ENCODE measurements around the gene CALCR.

CALCR gene

DNA sequence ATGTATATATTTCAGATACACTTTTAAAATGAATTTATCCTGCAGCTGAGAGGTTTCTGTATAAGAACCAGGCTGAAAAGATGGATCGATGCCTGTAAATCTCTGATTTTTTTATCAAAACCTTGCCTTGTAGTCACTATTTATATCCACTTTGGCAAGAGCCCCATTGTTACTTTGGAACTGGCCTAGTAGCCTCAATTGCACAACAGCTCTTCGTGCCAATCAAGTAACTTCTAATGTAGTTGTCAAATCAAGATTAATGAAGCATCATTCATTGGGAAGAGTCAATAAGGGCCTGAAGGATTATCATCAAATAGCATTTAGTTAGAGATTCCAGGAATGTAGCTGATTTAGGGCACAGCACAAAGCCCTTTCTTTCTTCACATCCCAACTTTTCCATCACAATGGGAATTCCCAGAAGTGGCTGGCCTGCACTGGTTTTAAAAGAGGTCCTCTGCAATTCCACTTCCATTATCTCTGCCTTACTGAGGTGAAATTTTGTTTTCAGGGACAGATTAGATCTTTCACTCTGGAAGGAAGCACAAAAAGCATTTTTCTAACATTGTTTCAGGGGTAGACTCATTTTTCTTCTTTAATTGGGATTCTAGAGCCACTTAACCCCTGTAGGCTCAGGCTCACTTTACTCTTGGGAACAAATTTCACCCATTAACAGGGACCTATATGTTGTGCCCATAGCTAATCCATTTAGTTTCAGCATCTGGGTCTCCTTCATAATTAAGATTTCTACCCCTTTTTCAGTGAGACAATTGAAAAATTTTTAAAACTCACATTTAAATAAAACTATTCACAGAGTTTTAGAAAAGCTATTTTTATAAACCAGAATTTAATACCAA is 97.8 kb downstream of the CALCR start:
- no peak overlapping the region for H3K4me3 ChIP-seq (replicated peaks; ENCODE audit: low read depth, low read length)
- TF ChIP-seq, protein P1, sequence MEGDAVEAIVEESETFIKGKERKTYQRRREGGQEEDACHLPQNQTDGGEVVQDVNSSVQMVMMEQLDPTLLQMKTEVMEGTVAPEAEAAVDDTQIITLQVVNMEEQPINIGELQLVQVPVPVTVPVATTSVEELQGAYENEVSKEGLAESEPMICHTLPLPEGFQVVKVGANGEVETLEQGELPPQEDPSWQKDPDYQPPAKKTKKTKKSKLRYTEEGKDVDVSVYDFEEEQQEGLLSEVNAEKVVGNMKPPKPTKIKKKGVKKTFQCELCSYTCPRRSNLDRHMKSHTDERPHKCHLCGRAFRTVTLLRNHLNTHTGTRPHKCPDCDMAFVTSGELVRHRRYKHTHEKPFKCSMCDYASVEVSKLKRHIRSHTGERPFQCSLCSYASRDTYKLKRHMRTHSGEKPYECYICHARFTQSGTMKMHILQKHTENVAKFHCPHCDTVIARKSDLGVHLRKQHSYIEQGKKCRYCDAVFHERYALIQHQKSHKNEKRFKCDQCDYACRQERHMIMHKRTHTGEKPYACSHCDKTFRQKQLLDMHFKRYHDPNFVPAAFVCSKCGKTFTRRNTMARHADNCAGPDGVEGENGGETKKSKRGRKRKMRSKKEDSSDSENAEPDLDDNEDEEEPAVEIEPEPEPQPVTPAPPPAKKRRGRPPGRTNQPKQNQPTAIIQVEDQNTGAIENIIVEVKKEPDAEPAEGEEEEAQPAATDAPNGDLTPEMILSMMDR (IDR thresholded peaks at IDR 0.05; ENCODE audit: insufficient read depth, low read length, poor library complexity, severe bottlenecking), result no peak
- H3K36me3 ChIP-seq (ENCODE audit: control insufficient read depth, insufficient read depth, low read length), result no peaks in the 10 kb centered on the region
- DNase-seq (ENCODE audit: extremely low read depth, insufficient read length), result no peak
- H3K27me3 ChIP-seq (replicated peaks; ENCODE audit: control insufficient read depth, insufficient read depth, low read length), result no peaks in the 10 kb centered on the region

DNA sequence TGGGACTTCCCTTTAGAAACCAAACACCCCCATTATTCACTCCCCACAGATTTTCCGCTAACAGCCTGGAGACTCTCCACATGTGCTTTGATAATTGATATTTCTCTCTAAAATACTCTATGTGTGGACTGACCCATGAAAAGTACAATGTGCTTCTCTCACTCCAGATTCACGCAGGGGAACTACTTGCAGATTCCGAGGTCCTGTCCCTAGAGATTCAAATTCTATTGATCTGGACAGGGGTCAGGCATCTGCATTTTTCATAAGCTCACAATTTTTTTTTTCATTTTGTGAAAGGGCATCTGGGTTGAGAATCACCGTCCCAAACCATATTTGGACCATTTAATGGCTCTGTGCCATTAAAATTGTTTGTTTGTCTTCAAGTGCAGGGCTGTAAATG is 98.7 kb downstream of the CALCR start:
- TF ChIP-seq, protein P1 (IDR thresholded peaks at IDR 0.05; ENCODE audit: insufficient read depth, low read length, poor library complexity, severe bottlenecking), result no peak
- H3K36me3 ChIP-seq (ENCODE audit: control insufficient read depth, insufficient read depth, low read length), result no peaks in the 10 kb centered on the region
- H3K27me3 ChIP-seq (replicated peaks; ENCODE audit: control insufficient read depth, insufficient read depth, low read length), result no peaks in the 10 kb centered on the region
- H3K4me3 ChIP-seq (replicated peaks; ENCODE audit: low read depth, low read length), result no peak overlapping the region
- no peak for DNase-seq (ENCODE audit: extremely low read depth, insufficient read length)

DNA sequence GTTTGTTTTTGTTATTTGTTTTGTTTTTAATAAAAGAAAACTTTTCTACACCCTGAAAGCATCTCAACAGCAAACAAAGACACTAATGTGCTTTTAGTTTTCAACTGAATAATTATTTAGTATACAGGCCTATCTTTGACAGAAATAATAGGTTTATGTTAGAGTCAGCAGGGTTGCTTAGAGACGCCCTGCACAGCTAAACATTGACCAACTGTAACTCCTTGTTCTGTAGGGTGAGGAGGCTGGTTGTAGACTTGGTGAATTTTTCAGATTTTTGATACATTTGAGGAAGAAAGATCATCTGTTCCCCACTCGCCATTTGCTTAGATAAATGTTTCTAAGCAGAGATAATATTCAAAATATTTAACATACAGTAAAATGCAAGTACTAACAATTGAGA is 103.1 kb downstream of the CALCR start:
- H3K4me3 ChIP-seq (replicated peaks; ENCODE audit: low read depth, low read length), result no peak overlapping the region
- DNase-seq (ENCODE audit: extremely low read depth, insufficient read length), result no peak
- TF ChIP-seq, protein P1 (IDR thresholded peaks at IDR 0.05; ENCODE audit: insufficient read depth, low read length, poor library complexity, severe bottlenecking), result no peak
- H3K36me3 ChIP-seq (ENCODE audit: control insufficient read depth, insufficient read depth, low read length), result no peaks in the 10 kb centered on the region
- no peaks in the 10 kb centered on the region for H3K27me3 ChIP-seq (replicated peaks; ENCODE audit: control insufficient read depth, insufficient read depth, low read length)

DNA sequence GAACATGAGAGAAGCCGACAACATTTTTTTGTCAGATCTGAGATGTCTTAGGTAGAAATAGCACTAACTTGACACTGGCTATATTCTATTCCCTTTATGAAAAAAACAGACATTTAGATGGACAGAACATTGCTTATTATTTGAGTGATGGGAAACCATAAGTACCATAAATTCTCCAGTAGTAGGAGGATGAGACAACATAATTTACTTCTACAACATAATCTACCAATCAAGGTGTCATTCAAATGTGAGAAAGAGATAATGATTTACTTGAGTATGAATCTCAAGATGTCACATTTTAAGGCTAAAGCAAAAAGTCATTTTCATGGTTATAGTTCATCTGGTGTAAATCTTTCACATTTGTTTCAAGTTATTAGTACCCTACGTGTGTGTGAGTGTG is 110.8 kb downstream of the CALCR start:
- Histone ChIP-seq H3K4me3 (replicated peaks; ENCODE audit: low read depth, low read length) (no peak overlapping the region), H3K36me3 (ENCODE audit: control insufficient read depth, insufficient read depth, low read length) (no peaks in the 10 kb centered on the region), H3K27me3 (replicated peaks; ENCODE audit: control insufficient read depth, insufficient read depth, low read length) (no peaks in the 10 kb centered on the region)
- TF ChIP-seq, protein P1 (IDR thresholded peaks at IDR 0.05; ENCODE audit: insufficient read depth, low read length, poor library complexity, severe bottlenecking), result no peak
- no peak for DNase-seq (ENCODE audit: extremely low read depth, insufficient read length)

DNA sequence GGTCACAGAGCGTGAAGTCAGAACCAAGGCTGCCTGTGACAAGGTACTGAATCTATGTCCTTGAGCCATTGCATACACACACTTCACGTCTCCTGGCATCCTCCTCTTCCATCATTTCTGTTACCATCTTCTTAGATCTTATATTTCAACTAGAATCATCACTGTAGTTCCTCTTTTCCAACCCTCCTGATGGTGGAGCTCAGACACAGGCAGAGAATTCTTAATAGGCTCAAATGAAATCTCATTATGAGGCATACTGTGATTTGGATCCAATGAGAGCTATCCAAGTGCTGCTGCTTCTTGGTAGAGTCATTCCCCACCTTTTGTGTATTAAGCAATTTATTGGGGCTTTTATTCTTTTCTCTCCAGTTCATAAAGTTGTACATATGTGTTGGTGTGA is 113.2 kb downstream of the CALCR start:
- Histone ChIP-seq H3K4me3 (replicated peaks; ENCODE audit: low read depth, low read length) (no peak overlapping the region), H3K36me3 (ENCODE audit: control insufficient read depth, insufficient read depth, low read length) (no peaks in the 10 kb centered on the region), H3K27me3 (replicated peaks; ENCODE audit: control insufficient read depth, insufficient read depth, low read length) (no peaks in the 10 kb centered on the region)
- TF ChIP-seq, protein P1 (IDR thresholded peaks at IDR 0.05; ENCODE audit: insufficient read depth, low read length, poor library complexity, severe bottlenecking), result peak; percentile 2
- DNase-seq (ENCODE audit: extremely low read depth, insufficient read length), result no peak

Measured in GM06990 (cell line).